Measurements from ENCODE around the gene CHPF.

The CHPF gene

GRCh38 chr2:219543596-219544358 lies at the start of gene CHPF, which contains the start of gene TMEM198:
CHPF (minus strand) TSS chr2:219543809; CDS start chr2:219543538, 271 bp downstream.
TMEM198 (plus strand) TSS chr2:219544028; CDS start chr2:219544728, 700 bp downstream.
- Histone ChIP-seq H3K9me3 (ENCODE audit: control insufficient read depth, insufficient read depth, low read length) (no peaks in the 10 kb centered on the region), H3K36me3 (ENCODE audit: insufficient read depth, low read length) (peaks cover 9% of the 10 kb centered on the region), H3K4me1 (ENCODE audit: insufficient read depth, low read length) (peaks cover 7% of the 10 kb centered on the region; the same call in 1 of the 2 replicates), H3K9ac (ENCODE audit: low read depth, low read length) (peak within 1 kb of the TSS; percentile 66)

GRCh38 chr2:219593154-219593553 lies 49.5 kb upstream of the CHPF start:
- Histone ChIP-seq H3K4me1 (ENCODE audit: insufficient read depth, low read length) (peaks cover 16% of the 10 kb centered on the region), H3K9me3 (ENCODE audit: control insufficient read depth, insufficient read depth, low read length) (no peaks in the 10 kb centered on the region)

GRCh38 chr2:219592736-219593135 lies 49.1 kb upstream of the CHPF start:
- Histone ChIP-seq H3K9me3 (ENCODE audit: control insufficient read depth, insufficient read depth, low read length) (no peaks in the 10 kb centered on the region), H3K36me3 (ENCODE audit: insufficient read depth, low read length) (no peaks in the 10 kb centered on the region), H3K4me1 (ENCODE audit: insufficient read depth, low read length) (peaks cover 16% of the 10 kb centered on the region), H3K9ac (ENCODE audit: low read depth, low read length) (no peak overlapping the region)

More at GRCh38 chr2:219593154-219593553, 49.5 kb upstream of the CHPF start:
- Histone ChIP-seq H3K36me3 (ENCODE audit: insufficient read depth, low read length) (no peaks in the 10 kb centered on the region), H3K9ac (ENCODE audit: low read depth, low read length) (no peak overlapping the region)

GRCh38 chr2:219591091-219591490 lies 47.5 kb upstream of the CHPF start:
- Histone ChIP-seq H3K9ac (ENCODE audit: low read depth, low read length) (no peak overlapping the region), H3K9me3 (ENCODE audit: control insufficient read depth, insufficient read depth, low read length) (no peaks in the 10 kb centered on the region), H3K36me3 (ENCODE audit: insufficient read depth, low read length) (no peaks in the 10 kb centered on the region), H3K4me1 (ENCODE audit: insufficient read depth, low read length) (peaks cover 14% of the 10 kb centered on the region)

- Histone ChIP-seq H3K4me1 (ENCODE audit: insufficient read depth, low read length) (peaks cover 25% of the 10 kb centered on the region), H3K9me3 (ENCODE audit: control insufficient read depth, insufficient read depth, low read length) (no peaks in the 10 kb centered on the region), H3K36me3 (ENCODE audit: insufficient read depth, low read length) (no peaks in the 10 kb centered on the region)
These were observed 37.7 kb upstream of the CHPF start for GRCh38 chr2:219581346-219581745.

GRCh38 chr2:219578811-219579613 lies 35.4 kb upstream of the CHPF start:
- H3K9ac ChIP-seq (ENCODE audit: low read depth, low read length) = no peak overlapping the region
- H3K36me3 ChIP-seq (ENCODE audit: insufficient read depth, low read length) = no peaks in the 10 kb centered on the region
- H3K4me1 ChIP-seq (ENCODE audit: insufficient read depth, low read length) = peaks cover 30% of the 10 kb centered on the region
- H3K9me3 ChIP-seq (ENCODE audit: control insufficient read depth, insufficient read depth, low read length) = no peaks in the 10 kb centered on the region

More at GRCh38 chr2:219581346-219581745, 37.7 kb upstream of the CHPF start:
- no peak overlapping the region for H3K9ac ChIP-seq (ENCODE audit: low read depth, low read length)

GRCh38 chr2:219576505-219577388 lies 33.1 kb upstream of the CHPF start:
- Histone ChIP-seq H3K9ac (ENCODE audit: low read depth, low read length) (peak overlapping the region; percentile 30; the same call in 1 of the 2 replicates), H3K4me1 (ENCODE audit: insufficient read depth, low read length) (peaks cover 46% of the 10 kb centered on the region), H3K36me3 (ENCODE audit: insufficient read depth, low read length) (no peaks in the 10 kb centered on the region), H3K9me3 (ENCODE audit: control insufficient read depth, insufficient read depth, low read length) (no peaks in the 10 kb centered on the region)

- H3K36me3 ChIP-seq (ENCODE audit: insufficient read depth, low read length) = no peaks in the 10 kb centered on the region
- H3K9me3 ChIP-seq (ENCODE audit: control insufficient read depth, insufficient read depth, low read length) = no peaks in the 10 kb centered on the region
- H3K9ac ChIP-seq (ENCODE audit: low read depth, low read length) = no peak overlapping the region
- H3K4me1 ChIP-seq (ENCODE audit: insufficient read depth, low read length) = peaks cover 47% of the 10 kb centered on the region
These were observed 32.2 kb upstream of the CHPF start for GRCh38 chr2:219575566-219576504.

GRCh38 chr2:219574484-219575311 lies 31.1 kb upstream of the CHPF start:
- H3K9ac ChIP-seq (ENCODE audit: low read depth, low read length) = no peak overlapping the region

GRCh38 chr2:219573166-219573565 lies 29.6 kb upstream of the CHPF start:
- Histone ChIP-seq H3K9me3 (ENCODE audit: control insufficient read depth, insufficient read depth, low read length) (no peaks in the 10 kb centered on the region), H3K9ac (ENCODE audit: low read depth, low read length) (no peak overlapping the region), H3K4me1 (ENCODE audit: insufficient read depth, low read length) (peaks cover 44% of the 10 kb centered on the region), H3K36me3 (ENCODE audit: insufficient read depth, low read length) (peaks cover 4% of the 10 kb centered on the region; the same call in 1 of the 2 replicates)

More at GRCh38 chr2:219574484-219575311, 31.1 kb upstream of the CHPF start:
- H3K9me3 ChIP-seq (ENCODE audit: control insufficient read depth, insufficient read depth, low read length) = no peaks in the 10 kb centered on the region
- peaks cover 48% of the 10 kb centered on the region for H3K4me1 ChIP-seq (ENCODE audit: insufficient read depth, low read length)
- H3K36me3 ChIP-seq (ENCODE audit: insufficient read depth, low read length) = no peaks in the 10 kb centered on the region

GRCh38 chr2:219572237-219573001 lies 28.8 kb upstream of the CHPF start, which contains the start of gene INHA:
INHA (plus strand) TSS chr2:219572310; CDS start chr2:219572375, 65 bp downstream.
- Histone ChIP-seq H3K36me3 (ENCODE audit: insufficient read depth, low read length) (peaks cover 4% of the 10 kb centered on the region; the same call in 1 of the 2 replicates), H3K9ac (ENCODE audit: low read depth, low read length) (peak within 1 kb of the TSS; percentile 72), H3K9me3 (ENCODE audit: control insufficient read depth, insufficient read depth, low read length) (no peaks in the 10 kb centered on the region), H3K4me1 (ENCODE audit: insufficient read depth, low read length) (peaks cover 38% of the 10 kb centered on the region)

Measured in ES-I3 (cell line).